GM12878 (cell line): ENCODE data around the gene SOX12. TPM values are rescaled to one million over a fixed set of nuclear protein-coding genes. Genes with fewer than 3 reads are reported as not detected.

ENCODE experiments used
- ATAC-seq: fragments of 200-7000 bp; cut with Tn5 transposase; 3 replicates; pipeline ENCODE4 v1.9.1; 2020; ENCODE audit warnings: mild to moderate bottlenecking, moderate library complexity
- BruUV-seq: library from RNA; stranded (reverse); fragments of 400-500 nt; replicated peaks from 2 replicates; lab custom pipeline; 2021; lab: Mats Ljungman, UMichigan
- CTCF ChIA-PET: fragments of 300-600 bp; sonication (Branson Sonifier 250); formaldehyde crosslinking; extraction: SDS; loops from one replicate; lab custom pipeline; 2021; ENCODE audit warnings: inconsistent platforms; lab: Yijun Ruan, JAX
- POLR2A ChIA-PET: fragments of 350-600 bp; formaldehyde crosslinking; extraction: SDS; loops from one replicate; lab custom pipeline; 2021; ENCODE audit warnings: inconsistent platforms; lab: Charles Lee
- RAD21 ChIA-PET: fragments of 300-600 bp; sonication (Branson Sonifier 250); formaldehyde crosslinking; loops from one replicate; lab custom pipeline; 2023; ENCODE audit warnings: antibody characterized with exemption; ENCODE audit not compliant: unreplicated experiment; lab: Charles Lee
- SMC1A ChIA-PET: fragments of 300-600 bp; sonication (Branson Sonifier 250); formaldehyde crosslinking; loops from one replicate; lab custom pipeline; 2023; ENCODE audit not compliant: unreplicated experiment, uncharacterized antibody; lab: Charles Lee
- DNase-seq: peaks from one replicate; pipeline ENCODE4 v3.0.0-alpha.2; 2011; ENCODE audit warnings: low read depth, low spot score
- FAIRE-seq: peaks from 3 replicates; lab custom pipeline; 2011; peaks lifted over from hg19 to GRCh38; lab: Jason Lieb, UNC
- H2AFZ ChIP-seq: 2 replicates; pipeline ENCODE4 v1.6.0; 2011; ENCODE audit warnings: low read depth, low read length, control low read depth; ENCODE audit not compliant: control insufficient read depth
- H3K27ac ChIP-seq: 2 replicates; pipeline ENCODE4 v1.5.1; 2011; ENCODE audit warnings: control low read depth; ENCODE audit not compliant: control insufficient read depth, insufficient read depth
- H3K27me3 ChIP-seq, 2 experiments: replicated peaks in 1 of 2; 2 replicates each; pipeline versions ENCODE4 v1.6.0 to v1.6.1; 2011; ENCODE audit warnings: low read length in 1 of 2; ENCODE audit not compliant: control insufficient read depth in 2 of 2, insufficient read depth in 2 of 2
- H3K36me3 ChIP-seq, 2 experiments: 2 replicates each; pipeline ENCODE4 v1.5.1; 2011; ENCODE audit warnings: low read length in 1 of 2; ENCODE audit not compliant: control insufficient read depth in 2 of 2, insufficient read depth in 2 of 2
- H3K4me1 ChIP-seq: 2 replicates; pipeline ENCODE4 v1.6.1; 2011; ENCODE audit warnings: mild to moderate bottlenecking, low read length, moderate library complexity, mixed read lengths; ENCODE audit not compliant: control insufficient read depth, insufficient read depth
- H3K4me2 ChIP-seq: 2 replicates; pipeline ENCODE4 v1.6.0; 2011; ENCODE audit warnings: control low read depth; ENCODE audit not compliant: control insufficient read depth, insufficient read depth
- H3K4me3 ChIP-seq: fragments of 200-600 bp; sonication (generic); 2 replicates; pipeline ENCODE4 v1.5.1; 2016
- H3K79me2 ChIP-seq: 2 replicates; pipeline ENCODE4 v1.6.0; 2011; ENCODE audit warnings: low read length; ENCODE audit not compliant: control insufficient read depth, insufficient read depth
- H3K9ac ChIP-seq: 2 replicates; pipeline ENCODE4 v1.8.0; 2011; ENCODE audit warnings: low read length, control low read depth, mixed read lengths; ENCODE audit not compliant: control insufficient read depth, insufficient read depth
- H3K9me3 ChIP-seq: replicated peaks from 3 replicates; pipeline ENCODE4 v1.5.1; 2011; ENCODE audit warnings: mild to moderate bottlenecking, low read length; ENCODE audit not compliant: control insufficient read depth, insufficient read depth
- H4K20me1 ChIP-seq: 2 replicates; pipeline ENCODE4 v1.6.0; 2011; ENCODE audit not compliant: control insufficient read depth, insufficient read depth
- DPF2 ChIP-seq: fragments of 450-650 bp; IDR thresholded peaks from 2 replicates; pipeline ENCODE4 v1.6.1; 2017; ENCODE audit warnings: mild to moderate bottlenecking
- ELK1 ChIP-seq: IDR thresholded peaks from 2 replicates; pipeline ENCODE4 v1.6.1; 2012; ENCODE audit warnings: low read depth, low read length, improper control_type of control experiment
- EP300 ChIP-seq, 2 experiments: fragments of 150-350 bp in 1 of 2; IDR thresholded peaks; 2 replicates each; pipeline ENCODE4 v1.6.1; 2011 to 2012; ENCODE audit warnings: low read depth in 2 of 2, low read length in 2 of 2, borderline replicate concordance in 1 of 2, improper control_type of control experiment in 1 of 2, inconsistent platforms in 1 of 2; ENCODE audit not compliant: control insufficient read depth in 1 of 2
- ETV6 ChIP-seq, 2 experiments: fragments of 450-650 bp in 1 of 2; IDR thresholded peaks in 1 of 2; conservative IDR thresholded peaks in 1 of 2; 2 replicates each; pipeline ENCODE4 v1.6.1; 2014; ENCODE audit warnings: antibody characterized with exemption in 1 of 2, borderline replicate concordance in 1 of 2, low read depth in 1 of 2, mild to moderate bottlenecking in 1 of 2, moderate library complexity in 1 of 2
- LARP7 ChIP-seq: fragments of 450-650 bp; IDR thresholded peaks from 2 replicates; pipeline ENCODE4 v1.6.1; 2017; ENCODE audit warnings: mild to moderate bottlenecking
- MEF2A ChIP-seq: IDR thresholded peaks from 2 replicates; pipeline ENCODE4 v1.6.1; 2011; ENCODE audit warnings: low read depth, mild to moderate bottlenecking, low read length, moderate library complexity; ENCODE audit not compliant: insufficient read depth
- NFIC ChIP-seq: IDR thresholded peaks from 2 replicates; pipeline ENCODE4 v1.6.1; 2012; ENCODE audit warnings: low read depth, mild to moderate bottlenecking, inconsistent platforms, low read length, moderate library complexity
- NR2F1 ChIP-seq: fragments of 450-650 bp; conservative IDR thresholded peaks from 2 replicates; pipeline ENCODE4 v1.6.1; 2017; ENCODE audit warnings: mild to moderate bottlenecking
- SREBF2 ChIP-seq: IDR thresholded peaks from 2 replicates; pipeline ENCODE4 v1.6.1; 2012; ENCODE audit warnings: mild to moderate bottlenecking, low read length
- WRNIP1 ChIP-seq: IDR thresholded peaks from 2 replicates; pipeline ENCODE4 v1.6.1; 2011; ENCODE audit warnings: low read depth, low read length, improper control_type of control experiment, borderline replicate concordance
- WGBS: methylation state at CpG from one replicate; pipeline ENCODE4 v1.1.6; 2016; ENCODE audit warnings: low lambda C conversion rate; ENCODE audit not compliant: insufficient replicate concordance, insufficient coverage; ENCODE audit errors: missing lambda C conversion rate; 5-methylcytosine and 5-hydroxymethylcytosine counted together
- in situ Hi-C: fragments of 300-500 bp; cut with MboI; formaldehyde crosslinking; loops from 9 replicates; pipeline ENCODE4 v1.14.3; 2018; ENCODE audit warnings: mixed read lengths
- intact Hi-C: fragments of 100-400 bp; cut with micrococcal nuclease; formaldehyde crosslinking; loops from one replicate; pipeline ENCODE4 v1.14.2; 2022; ENCODE audit not compliant: unreplicated experiment
- polyA plus RNA-seq, 11 experiments: library from polyadenylated mRNA; depleted of rRNA in 4 of 11; unstranded in 6 of 11; stranded (reverse) in 5 of 11; fragments of >200 nt; fragmentation: Nextera tagmentation in 4 of 11; fragmentation: Illumina TruSeq in 1 of 11; extraction: Ambion mirVana in 4 of 11; extraction: Trizol in 1 of 11; gene quantifications; 1 replicate in 1 of 11; 2 replicates in 10 of 11; pipeline versions ENCODE4 v1.2.1 to v1.2.3, GENCODE V29; 2011 to 2016; ENCODE audit warnings: inconsistent platforms in 2 of 11, missing spikeins in 2 of 11, low read depth in 1 of 11
- total RNA-seq, 4 experiments: library from RNA; depleted of rRNA in 3 of 4; stranded (reverse); fragments of >200 nt in 3 of 4; fragmentation: Illumina TruSeq in 1 of 4; extraction: Trizol in 1 of 4; gene quantifications; 2 replicates each; pipeline versions ENCODE4 v1.2.1 to v1.2.3, GENCODE V29; 2013 to 2021
- TF ChIP-seq, protein P1 (sequence below): fragments of 150-350 bp; IDR thresholded peaks from 2 replicates; pipeline ENCODE4 v1.6.1; 2016; ENCODE audit warnings: low read depth, low read length
- TF ChIP-seq, protein P2 (sequence below): IDR thresholded peaks from 2 replicates; pipeline ENCODE4 v1.6.1; 2011; ENCODE audit warnings: borderline replicate concordance, low read depth, mild to moderate bottlenecking, moderate library complexity, mixed read lengths, low read length; ENCODE audit not compliant: insufficient read depth; ENCODE audit errors: extremely low read length
- TF ChIP-seq, protein P3 (sequence below): fragments of 450-650 bp; formaldehyde crosslinking; IDR thresholded peaks from 2 replicates; pipeline ENCODE4 v1.4.0; 2022; ENCODE audit warnings: mild to moderate bottlenecking, moderate library complexity

The SOX12 gene
- total and polyA plus RNA-seq, 10 of the 15 experiments (the other 5 are each of a cell fraction or from before 2014, with no cell fraction given), result 0.50 to 17.9 (median 1.4) TPM

DNA sequence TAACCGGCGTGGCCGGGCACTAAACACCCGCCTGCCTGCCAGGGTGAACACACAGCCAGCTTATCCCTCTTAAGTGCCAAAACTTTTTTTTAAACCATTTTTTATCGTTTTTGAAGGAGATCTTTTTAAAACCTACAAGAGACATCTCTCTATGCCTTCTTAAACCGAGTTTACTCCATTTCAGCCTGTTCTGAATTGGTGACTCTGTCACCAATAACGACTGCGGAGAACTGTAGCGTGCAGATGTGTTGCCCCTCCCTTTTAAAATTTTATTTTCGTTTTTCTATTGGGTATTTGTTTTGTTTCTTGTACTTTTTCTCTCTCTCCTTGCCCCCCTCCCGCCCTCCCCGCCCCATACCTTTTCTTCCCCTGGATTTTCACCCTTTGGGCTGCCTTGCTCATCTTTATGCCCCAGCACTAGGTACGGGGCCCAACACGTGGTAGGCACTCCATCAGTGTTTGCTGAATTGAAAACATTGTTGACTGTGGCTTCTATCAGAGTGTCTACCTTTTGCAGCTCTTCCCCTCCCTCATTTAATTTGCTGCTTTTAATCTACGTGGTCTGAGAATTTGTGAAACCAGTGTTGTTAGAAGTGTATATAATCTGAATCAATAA lies 26.5 kb upstream of the SOX12 start:
- Histone ChIP-seq H3K4me2 (peak overlapping the region; percentile 92), H3K9me3 (no peaks in the 10 kb centered on the region; the same call in 2 of the 3 replicates), H3K9ac (peak overlapping the region; percentile 96), H3K27me3 (no peaks in the 10 kb centered on the region), H4K20me1 (peaks cover 4% of the 10 kb centered on the region), H3K27ac (peak overlapping the region; percentile 90), H3K36me3 (no peaks in the 10 kb centered on the region; a peak in 2 of 4 replicates), H3K4me3 (peak overlapping the region; percentile 94), H3K4me1 (peaks cover 27% of the 10 kb centered on the region), H2AFZ (no peak overlapping the region), H3K79me2 (peaks cover 45% of the 10 kb centered on the region)
- ATAC-seq (peak; percentile 2; the same call in 1 of the 3 replicates), FAIRE-seq (no peak), DNase-seq (no peak)
- CTCF ChIA-PET, result interaction anchor here (1.2 to 2.7 kb wide), 5 partner anchors 10 to 31 kb away, joined by 3 to 15 read pairs (median 10); partner anchors contain the start of gene SOX12
- intact Hi-C loops, result no loop called here
- in situ Hi-C loops, result no loop called here
- BruUV-seq, result no TSS peak
- SMC1A ChIA-PET, result interaction anchor here (0.9 to 2.1 kb wide), 5 partner anchors 10 to 32 kb away, joined by 4 to 15 read pairs (median 5); partner anchors contain the start of gene SOX12
- RAD21 ChIA-PET, result interaction anchor here (0.7 to 2.4 kb wide), 7 partner anchors 10 to 196 kb away, joined by 3 to 11 read pairs (median 3); no protein-coding TSS in a partner anchor
- WGBS, result 4% methylated on average over 12 of the region's 15 CpGs
- POLR2A ChIA-PET, result interaction anchor here (0.7 to 3.4 kb wide), 6 partner anchors 12 to 244 kb away, joined by 3 to 30 read pairs (median 4); partner anchors contain the start of genes NRSN2, SOX12 and TRIB3
- TF ChIP-seq NR2F1, result no peak
- TF ChIP-seq, protein P1, sequence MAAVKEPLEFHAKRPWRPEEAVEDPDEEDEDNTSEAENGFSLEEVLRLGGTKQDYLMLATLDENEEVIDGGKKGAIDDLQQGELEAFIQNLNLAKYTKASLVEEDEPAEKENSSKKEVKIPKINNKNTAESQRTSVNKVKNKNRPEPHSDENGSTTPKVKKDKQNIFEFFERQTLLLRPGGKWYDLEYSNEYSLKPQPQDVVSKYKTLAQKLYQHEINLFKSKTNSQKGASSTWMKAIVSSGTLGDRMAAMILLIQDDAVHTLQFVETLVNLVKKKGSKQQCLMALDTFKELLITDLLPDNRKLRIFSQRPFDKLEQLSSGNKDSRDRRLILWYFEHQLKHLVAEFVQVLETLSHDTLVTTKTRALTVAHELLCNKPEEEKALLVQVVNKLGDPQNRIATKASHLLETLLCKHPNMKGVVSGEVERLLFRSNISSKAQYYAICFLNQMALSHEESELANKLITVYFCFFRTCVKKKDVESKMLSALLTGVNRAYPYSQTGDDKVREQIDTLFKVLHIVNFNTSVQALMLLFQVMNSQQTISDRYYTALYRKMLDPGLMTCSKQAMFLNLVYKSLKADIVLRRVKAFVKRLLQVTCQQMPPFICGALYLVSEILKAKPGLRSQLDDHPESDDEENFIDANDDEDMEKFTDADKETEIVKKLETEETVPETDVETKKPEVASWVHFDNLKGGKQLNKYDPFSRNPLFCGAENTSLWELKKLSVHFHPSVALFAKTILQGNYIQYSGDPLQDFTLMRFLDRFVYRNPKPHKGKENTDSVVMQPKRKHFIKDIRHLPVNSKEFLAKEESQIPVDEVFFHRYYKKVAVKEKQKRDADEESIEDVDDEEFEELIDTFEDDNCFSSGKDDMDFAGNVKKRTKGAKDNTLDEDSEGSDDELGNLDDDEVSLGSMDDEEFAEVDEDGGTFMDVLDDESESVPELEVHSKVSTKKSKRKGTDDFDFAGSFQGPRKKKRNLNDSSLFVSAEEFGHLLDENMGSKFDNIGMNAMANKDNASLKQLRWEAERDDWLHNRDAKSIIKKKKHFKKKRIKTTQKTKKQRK, result no peak
- TF ChIP-seq ELK1, result no peak
- no peak for TF ChIP-seq DPF2
- no peak for TF ChIP-seq SREBF2
- no peak for TF ChIP-seq EP300 (IDR thresholded peaks at IDR 0.05; ENCODE audit: borderline replicate concordance in 1 of 2, control insufficient read depth in 1 of 2, low read depth in 2 of 2, low read length in 2 of 2)
- TF ChIP-seq LARP7, result no peak
- TF ChIP-seq WRNIP1, result no peak
- TF ChIP-seq ETV6 (conservative IDR thresholded peaks at IDR 0.05 in 1 of 2, IDR thresholded peaks at IDR 0.05 in 1 of 2; ENCODE audit: borderline replicate concordance in 1 of 2, low read depth in 1 of 2), result no peak
- no peak for TF ChIP-seq NFIC
- TF ChIP-seq, protein P2, sequence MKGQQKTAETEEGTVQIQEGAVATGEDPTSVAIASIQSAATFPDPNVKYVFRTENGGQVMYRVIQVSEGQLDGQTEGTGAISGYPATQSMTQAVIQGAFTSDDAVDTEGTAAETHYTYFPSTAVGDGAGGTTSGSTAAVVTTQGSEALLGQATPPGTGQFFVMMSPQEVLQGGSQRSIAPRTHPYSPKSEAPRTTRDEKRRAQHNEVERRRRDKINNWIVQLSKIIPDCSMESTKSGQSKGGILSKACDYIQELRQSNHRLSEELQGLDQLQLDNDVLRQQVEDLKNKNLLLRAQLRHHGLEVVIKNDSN, result no peak
- TF ChIP-seq MEF2A, result no peak
- TF ChIP-seq, protein P3, sequence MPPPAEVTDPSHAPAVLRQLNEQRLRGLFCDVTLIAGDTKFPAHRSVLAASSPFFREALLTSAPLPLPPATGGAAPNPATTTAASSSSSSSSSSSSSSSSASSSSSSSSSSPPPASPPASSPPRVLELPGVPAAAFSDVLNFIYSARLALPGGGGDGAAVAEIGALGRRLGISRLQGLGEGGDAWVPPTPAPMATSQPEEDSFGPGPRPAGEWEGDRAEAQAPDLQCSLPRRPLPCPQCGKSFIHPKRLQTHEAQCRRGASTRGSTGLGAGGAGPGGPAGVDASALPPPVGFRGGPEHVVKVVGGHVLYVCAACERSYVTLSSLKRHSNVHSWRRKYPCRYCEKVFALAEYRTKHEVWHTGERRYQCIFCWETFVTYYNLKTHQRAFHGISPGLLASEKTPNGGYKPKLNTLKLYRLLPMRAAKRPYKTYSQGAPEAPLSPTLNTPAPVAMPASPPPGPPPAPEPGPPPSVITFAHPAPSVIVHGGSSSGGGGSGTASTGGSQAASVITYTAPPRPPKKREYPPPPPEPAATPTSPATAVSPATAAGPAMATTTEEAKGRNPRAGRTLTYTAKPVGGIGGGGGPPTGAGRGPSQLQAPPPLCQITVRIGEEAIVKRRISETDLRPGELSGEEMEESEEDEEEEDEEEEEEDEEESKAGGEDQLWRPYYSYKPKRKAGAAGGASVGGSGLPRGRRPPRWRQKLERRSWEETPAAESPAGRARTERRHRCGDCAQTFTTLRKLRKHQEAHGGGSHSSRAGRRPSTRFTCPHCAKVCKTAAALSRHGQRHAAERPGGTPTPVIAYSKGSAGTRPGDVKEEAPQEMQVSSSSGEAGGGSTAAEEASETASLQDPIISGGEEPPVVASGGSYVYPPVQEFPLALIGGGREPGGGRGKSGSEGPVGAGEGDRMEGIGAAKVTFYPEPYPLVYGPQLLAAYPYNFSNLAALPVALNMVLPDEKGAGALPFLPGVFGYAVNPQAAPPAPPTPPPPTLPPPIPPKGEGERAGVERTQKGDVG (CRISPR knock-in tag), result no peak
